Measurements from ENCODE around the gene PSMG3. TPM values are rescaled to one million over a fixed set of nuclear protein-coding genes. Genes with fewer than 3 reads are reported as not detected.

The PSMG3 gene
- total RNA-seq, 1 experiment from 2014 or later, result 33.3 TPM

DNA sequence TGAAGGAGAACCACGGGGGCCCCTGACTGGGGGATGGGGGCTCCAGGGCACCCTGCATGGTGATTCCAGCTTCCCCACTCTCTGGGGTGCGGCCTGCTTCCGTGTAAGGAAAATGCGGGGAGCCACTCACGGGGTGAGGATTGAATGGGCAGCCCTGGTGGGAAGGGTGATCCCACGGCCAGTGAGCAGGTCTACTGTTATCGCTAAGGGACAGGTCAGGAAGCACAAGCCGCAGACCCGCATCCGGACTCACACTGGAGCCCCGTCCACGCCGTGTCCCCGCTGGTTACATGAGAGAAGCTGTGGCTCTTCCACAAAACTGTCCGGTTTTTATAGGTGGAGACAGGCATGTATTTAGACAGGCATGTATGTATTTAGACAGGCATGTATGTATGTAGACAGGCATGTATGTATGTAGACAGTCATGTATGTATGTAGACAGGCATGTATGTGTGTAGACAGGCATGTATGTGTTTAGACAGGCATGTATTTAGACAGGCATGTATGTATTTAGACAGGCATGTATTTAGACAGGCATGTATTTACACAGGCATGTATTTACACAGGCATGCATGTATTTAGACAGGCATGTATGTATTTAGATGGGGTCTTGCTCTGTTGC is 5.7 kb downstream of the PSMG3 start (continued):
- TF ChIP-seq ATF6 (CRISPR knock-in tag; IDR thresholded peaks at IDR 0.05) (no peak), TEAD4 (CRISPR knock-in tag; IDR thresholded peaks at IDR 0.05) (no peak), GTF2I (CRISPR knock-in tag; conservative IDR thresholded peaks at IDR 0.05) (no peak), TEAD1 (CRISPR knock-in tag; IDR thresholded peaks at IDR 0.05) (no peak), NFATC4 (CRISPR knock-in tag; IDR thresholded peaks at IDR 0.05) (no peak), ESRRA (CRISPR knock-in tag; IDR thresholded peaks at IDR 0.05; ENCODE audit: borderline replicate concordance) (no peak), EMX1 (CRISPR knock-in tag; IDR thresholded peaks at IDR 0.05) (no peak), PRDM15 (CRISPR knock-in tag; IDR thresholded peaks at IDR 0.05) (no peak), ETV6 (CRISPR knock-in tag; IDR thresholded peaks at IDR 0.05) (no peak), MYBL2 (CRISPR knock-in tag; IDR thresholded peaks at IDR 0.05) (no peak), MAX (CRISPR knock-in tag; IDR thresholded peaks at IDR 0.05) (no peak), ZNF396 (CRISPR knock-in tag; IDR thresholded peaks at IDR 0.05; ENCODE audit: borderline replicate concordance) (no peak)
- TF ChIP-seq, protein P1, sequence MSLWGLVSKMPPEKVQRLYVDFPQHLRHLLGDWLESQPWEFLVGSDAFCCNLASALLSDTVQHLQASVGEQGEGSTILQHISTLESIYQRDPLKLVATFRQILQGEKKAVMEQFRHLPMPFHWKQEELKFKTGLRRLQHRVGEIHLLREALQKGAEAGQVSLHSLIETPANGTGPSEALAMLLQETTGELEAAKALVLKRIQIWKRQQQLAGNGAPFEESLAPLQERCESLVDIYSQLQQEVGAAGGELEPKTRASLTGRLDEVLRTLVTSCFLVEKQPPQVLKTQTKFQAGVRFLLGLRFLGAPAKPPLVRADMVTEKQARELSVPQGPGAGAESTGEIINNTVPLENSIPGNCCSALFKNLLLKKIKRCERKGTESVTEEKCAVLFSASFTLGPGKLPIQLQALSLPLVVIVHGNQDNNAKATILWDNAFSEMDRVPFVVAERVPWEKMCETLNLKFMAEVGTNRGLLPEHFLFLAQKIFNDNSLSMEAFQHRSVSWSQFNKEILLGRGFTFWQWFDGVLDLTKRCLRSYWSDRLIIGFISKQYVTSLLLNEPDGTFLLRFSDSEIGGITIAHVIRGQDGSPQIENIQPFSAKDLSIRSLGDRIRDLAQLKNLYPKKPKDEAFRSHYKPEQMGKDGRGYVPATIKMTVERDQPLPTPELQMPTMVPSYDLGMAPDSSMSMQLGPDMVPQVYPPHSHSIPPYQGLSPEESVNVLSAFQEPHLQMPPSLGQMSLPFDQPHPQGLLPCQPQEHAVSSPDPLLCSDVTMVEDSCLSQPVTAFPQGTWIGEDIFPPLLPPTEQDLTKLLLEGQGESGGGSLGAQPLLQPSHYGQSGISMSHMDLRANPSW (CRISPR knock-in tag; conservative IDR thresholded peaks at IDR 0.05; ENCODE audit: low read depth), result no peak
- TF ChIP-seq, protein P2, sequence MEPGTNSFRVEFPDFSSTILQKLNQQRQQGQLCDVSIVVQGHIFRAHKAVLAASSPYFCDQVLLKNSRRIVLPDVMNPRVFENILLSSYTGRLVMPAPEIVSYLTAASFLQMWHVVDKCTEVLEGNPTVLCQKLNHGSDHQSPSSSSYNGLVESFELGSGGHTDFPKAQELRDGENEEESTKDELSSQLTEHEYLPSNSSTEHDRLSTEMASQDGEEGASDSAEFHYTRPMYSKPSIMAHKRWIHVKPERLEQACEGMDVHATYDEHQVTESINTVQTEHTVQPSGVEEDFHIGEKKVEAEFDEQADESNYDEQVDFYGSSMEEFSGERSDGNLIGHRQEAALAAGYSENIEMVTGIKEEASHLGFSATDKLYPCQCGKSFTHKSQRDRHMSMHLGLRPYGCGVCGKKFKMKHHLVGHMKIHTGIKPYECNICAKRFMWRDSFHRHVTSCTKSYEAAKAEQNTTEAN (CRISPR knock-in tag; IDR thresholded peaks at IDR 0.05), result no peak
- TF ChIP-seq, protein P3, sequence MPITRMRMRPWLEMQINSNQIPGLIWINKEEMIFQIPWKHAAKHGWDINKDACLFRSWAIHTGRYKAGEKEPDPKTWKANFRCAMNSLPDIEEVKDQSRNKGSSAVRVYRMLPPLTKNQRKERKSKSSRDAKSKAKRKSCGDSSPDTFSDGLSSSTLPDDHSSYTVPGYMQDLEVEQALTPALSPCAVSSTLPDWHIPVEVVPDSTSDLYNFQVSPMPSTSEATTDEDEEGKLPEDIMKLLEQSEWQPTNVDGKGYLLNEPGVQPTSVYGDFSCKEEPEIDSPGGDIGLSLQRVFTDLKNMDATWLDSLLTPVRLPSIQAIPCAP (CRISPR knock-in tag; IDR thresholded peaks at IDR 0.05), result no peak

DNA sequence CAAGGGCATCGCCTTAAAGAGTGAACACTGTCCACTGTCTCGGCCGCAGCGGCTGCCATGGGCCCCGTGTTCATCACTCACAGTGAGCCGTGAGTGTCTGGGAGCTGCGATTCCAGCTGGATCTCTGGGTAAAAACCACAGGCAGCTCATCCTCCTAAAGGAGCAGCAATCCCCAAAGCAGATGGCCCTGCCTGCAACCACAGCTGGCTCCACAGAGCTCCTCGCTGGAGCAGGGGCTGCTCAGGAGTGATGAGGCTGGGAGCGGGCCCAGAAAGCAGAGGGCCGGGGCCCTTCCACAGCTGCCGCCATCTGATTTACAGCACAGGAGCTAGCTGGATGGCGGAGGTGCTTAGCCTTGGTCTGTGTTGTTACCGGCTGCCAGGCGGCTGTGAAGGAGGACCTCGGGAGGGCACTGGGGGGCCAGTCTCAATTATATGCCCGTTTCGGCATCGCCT is 7.2 kb downstream of the PSMG3 start:
- ATAC-seq (no peak), DNase-seq (ENCODE audit: low spot score) (no peak)
- CTCF ChIA-PET, result interaction anchor here (0.8 kb wide), 1 partner anchor 89 kb away, joined by 4 read pairs; no protein-coding TSS in a partner anchor
- Mint-ChIP-seq H3K9me3 (no peaks in the 10 kb centered on the region), H3K4me3 (no peak overlapping the region), H3K27ac (no peak overlapping the region), H3K36me3 (peaks cover 9% of the 10 kb centered on the region), H3K27me3 (ENCODE audit: low read depth) (no peaks in the 10 kb centered on the region), H3K4me1 (peaks cover 9% of the 10 kb centered on the region)
- POLR2A ChIA-PET, result no interaction called here
- TF ChIP-seq ESRRA (CRISPR knock-in tag; IDR thresholded peaks at IDR 0.05; ENCODE audit: borderline replicate concordance) (no peak), ZNF317 (CRISPR knock-in tag; IDR thresholded peaks at IDR 0.05; ENCODE audit: borderline replicate concordance, low read depth) (no peak)
- TF ChIP-seq, protein P4, sequence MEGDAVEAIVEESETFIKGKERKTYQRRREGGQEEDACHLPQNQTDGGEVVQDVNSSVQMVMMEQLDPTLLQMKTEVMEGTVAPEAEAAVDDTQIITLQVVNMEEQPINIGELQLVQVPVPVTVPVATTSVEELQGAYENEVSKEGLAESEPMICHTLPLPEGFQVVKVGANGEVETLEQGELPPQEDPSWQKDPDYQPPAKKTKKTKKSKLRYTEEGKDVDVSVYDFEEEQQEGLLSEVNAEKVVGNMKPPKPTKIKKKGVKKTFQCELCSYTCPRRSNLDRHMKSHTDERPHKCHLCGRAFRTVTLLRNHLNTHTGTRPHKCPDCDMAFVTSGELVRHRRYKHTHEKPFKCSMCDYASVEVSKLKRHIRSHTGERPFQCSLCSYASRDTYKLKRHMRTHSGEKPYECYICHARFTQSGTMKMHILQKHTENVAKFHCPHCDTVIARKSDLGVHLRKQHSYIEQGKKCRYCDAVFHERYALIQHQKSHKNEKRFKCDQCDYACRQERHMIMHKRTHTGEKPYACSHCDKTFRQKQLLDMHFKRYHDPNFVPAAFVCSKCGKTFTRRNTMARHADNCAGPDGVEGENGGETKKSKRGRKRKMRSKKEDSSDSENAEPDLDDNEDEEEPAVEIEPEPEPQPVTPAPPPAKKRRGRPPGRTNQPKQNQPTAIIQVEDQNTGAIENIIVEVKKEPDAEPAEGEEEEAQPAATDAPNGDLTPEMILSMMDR (IDR thresholded peaks at IDR 0.05), result no peak
- TF ChIP-seq, protein P5, sequence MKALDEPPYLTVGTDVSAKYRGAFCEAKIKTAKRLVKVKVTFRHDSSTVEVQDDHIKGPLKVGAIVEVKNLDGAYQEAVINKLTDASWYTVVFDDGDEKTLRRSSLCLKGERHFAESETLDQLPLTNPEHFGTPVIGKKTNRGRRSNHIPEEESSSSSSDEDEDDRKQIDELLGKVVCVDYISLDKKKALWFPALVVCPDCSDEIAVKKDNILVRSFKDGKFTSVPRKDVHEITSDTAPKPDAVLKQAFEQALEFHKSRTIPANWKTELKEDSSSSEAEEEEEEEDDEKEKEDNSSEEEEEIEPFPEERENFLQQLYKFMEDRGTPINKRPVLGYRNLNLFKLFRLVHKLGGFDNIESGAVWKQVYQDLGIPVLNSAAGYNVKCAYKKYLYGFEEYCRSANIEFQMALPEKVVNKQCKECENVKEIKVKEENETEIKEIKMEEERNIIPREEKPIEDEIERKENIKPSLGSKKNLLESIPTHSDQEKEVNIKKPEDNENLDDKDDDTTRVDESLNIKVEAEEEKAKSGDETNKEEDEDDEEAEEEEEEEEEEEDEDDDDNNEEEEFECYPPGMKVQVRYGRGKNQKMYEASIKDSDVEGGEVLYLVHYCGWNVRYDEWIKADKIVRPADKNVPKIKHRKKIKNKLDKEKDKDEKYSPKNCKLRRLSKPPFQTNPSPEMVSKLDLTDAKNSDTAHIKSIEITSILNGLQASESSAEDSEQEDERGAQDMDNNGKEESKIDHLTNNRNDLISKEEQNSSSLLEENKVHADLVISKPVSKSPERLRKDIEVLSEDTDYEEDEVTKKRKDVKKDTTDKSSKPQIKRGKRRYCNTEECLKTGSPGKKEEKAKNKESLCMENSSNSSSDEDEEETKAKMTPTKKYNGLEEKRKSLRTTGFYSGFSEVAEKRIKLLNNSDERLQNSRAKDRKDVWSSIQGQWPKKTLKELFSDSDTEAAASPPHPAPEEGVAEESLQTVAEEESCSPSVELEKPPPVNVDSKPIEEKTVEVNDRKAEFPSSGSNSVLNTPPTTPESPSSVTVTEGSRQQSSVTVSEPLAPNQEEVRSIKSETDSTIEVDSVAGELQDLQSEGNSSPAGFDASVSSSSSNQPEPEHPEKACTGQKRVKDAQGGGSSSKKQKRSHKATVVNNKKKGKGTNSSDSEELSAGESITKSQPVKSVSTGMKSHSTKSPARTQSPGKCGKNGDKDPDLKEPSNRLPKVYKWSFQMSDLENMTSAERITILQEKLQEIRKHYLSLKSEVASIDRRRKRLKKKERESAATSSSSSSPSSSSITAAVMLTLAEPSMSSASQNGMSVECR (CRISPR knock-in tag; IDR thresholded peaks at IDR 0.05; ENCODE audit: borderline replicate concordance), result no peak
